C4-2B (cell line): ENCODE data around the gene EEF2K.
"Not testable (repeated sequence)": the region's sequence is repeated elsewhere in the genome, so short reads cannot be mapped to it uniquely, and the experiment has no call there.

Source experiments
- CTCF ChIP-seq: fragments of 450-650 bp; conservative IDR thresholded peaks from 2 replicates; pipeline ENCODE4 v1.5.1; 2017; ENCODE audit warnings: mild to moderate bottlenecking
- ZFX ChIP-seq: fragments of 450-650 bp; IDR thresholded peaks from 2 replicates; pipeline ENCODE4 v1.6.1; 2017

DNA sequence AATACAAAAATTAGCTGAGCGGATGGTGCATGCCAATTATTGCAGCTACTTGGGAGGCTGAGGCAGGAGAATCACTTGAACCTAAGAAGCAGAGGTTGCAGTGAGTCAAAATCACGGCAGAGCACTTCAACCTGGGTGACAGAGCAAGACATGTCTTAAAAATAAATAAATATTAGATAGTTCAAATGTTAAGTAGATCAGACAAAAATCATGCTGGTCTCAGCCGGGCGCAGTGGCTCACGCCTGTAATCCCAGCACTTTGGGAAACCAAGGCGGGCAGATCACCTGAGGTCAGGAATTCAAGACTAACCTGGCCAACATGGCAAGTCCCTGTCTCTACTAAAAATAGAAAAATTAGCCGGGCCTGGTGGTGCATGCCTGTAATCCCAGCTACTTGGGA is 95.3 kb downstream of the EEF2K start:
- not testable (repeated sequence) for TF ChIP-seq CTCF, ZFX
